HG02798 (cell line): ENCODE results near the gene NCKAP5.

ENCODE experiments used
- ATAC-seq: cut with Tn5 transposase; IDR thresholded peaks from one replicate; pipeline ENCODE4 v1.9.1; 2021; ENCODE audit warnings: mild to moderate bottlenecking; ENCODE audit not compliant: unreplicated experiment, poor library complexity

NCKAP5 gene

GRCh38 chr2:132948211-132948610 lies 620.1 kb downstream of the NCKAP5 start:
- no peak for ATAC-seq

GRCh38 chr2:132943829-132944228 lies 624.4 kb downstream of the NCKAP5 start:
- ATAC-seq, result no peak

GRCh38 chr2:132941296-132942020 lies 626.8 kb downstream of the NCKAP5 start:
- no peak for ATAC-seq

GRCh38 chr2:132937629-132938028 lies 630.6 kb downstream of the NCKAP5 start:
- ATAC-seq, result no peak

GRCh38 chr2:132936791-132937190 lies 631.5 kb downstream of the NCKAP5 start:
- ATAC-seq, result peak; percentile 84

GRCh38 chr2:132936261-132936660 lies 632.0 kb downstream of the NCKAP5 start:
- no peak for ATAC-seq

GRCh38 chr2:132929786-132930185 lies 638.5 kb downstream of the NCKAP5 start:
- ATAC-seq, result no peak

- ATAC-seq, result no peak
Measured at GRCh38 chr2:132923787-132924186, 644.5 kb downstream of the NCKAP5 start.

- ATAC-seq, result peak; percentile 88
Measured at GRCh38 chr2:132915812-132916549, 652.3 kb downstream of the NCKAP5 start.

GRCh38 chr2:132911726-132912724 lies 656.2 kb downstream of the NCKAP5 start:
- ATAC-seq, result no peak

- no peak for ATAC-seq
Measured at GRCh38 chr2:132910432-132910831, 657.8 kb downstream of the NCKAP5 start.

- ATAC-seq, result no peak
Measured at GRCh38 chr2:132909427-132909826, 658.8 kb downstream of the NCKAP5 start.

GRCh38 chr2:132904142-132904842 lies 664.0 kb downstream of the NCKAP5 start:
- ATAC-seq, result no peak

- ATAC-seq, result no peak
Measured at GRCh38 chr2:132902626-132903025, 665.6 kb downstream of the NCKAP5 start.

GRCh38 chr2:132901661-132902060 lies 666.6 kb downstream of the NCKAP5 start:
- no peak for ATAC-seq

- ATAC-seq, result no peak
Measured at GRCh38 chr2:132897111-132897510, 671.2 kb downstream of the NCKAP5 start.

- no peak for ATAC-seq
Measured at GRCh38 chr2:132896073-132896472, 672.2 kb downstream of the NCKAP5 start.

GRCh38 chr2:132891498-132891897 lies 676.8 kb downstream of the NCKAP5 start:
- ATAC-seq, result no peak

GRCh38 chr2:132886574-132886973 lies 681.7 kb downstream of the NCKAP5 start:
- ATAC-seq, result no peak

GRCh38 chr2:132884705-132885104 lies 683.6 kb downstream of the NCKAP5 start:
- no peak for ATAC-seq
